Adrenal gland (tissue), 12 donors: ENCODE measurements around the gene TRIOBP. TPM values are rescaled to one million over a fixed set of nuclear protein-coding genes. Genes with fewer than 3 reads are reported as not detected.

ENCODE experiments used
- DNase-seq, 7 donors: peaks; one replicate each; pipeline ENCODE4 v3.0.0-alpha.2; 2019 to 2020
- H3K27ac ChIP-seq, 5 donors: fragments of 200-600 bp; sonication (generic) in 4 of 5; 1 replicate in 3 of 5; 2 replicates in 2 of 5; pipeline versions ENCODE4 v1.5.1 to v1.8.0; 2016 to 2020; ENCODE audit warnings: mild to moderate bottlenecking in 1 of 5
- H3K27me3 ChIP-seq: fragments of 200-600 bp; 2 replicates; pipeline ENCODE4 v1.8.0; 2021
- H3K36me3 ChIP-seq, 2 donors: fragments of 200-600 bp; replicated peaks in 1 of 2; 1 replicate in 1 of 2; 2 replicates in 1 of 2; pipeline versions ENCODE4 v1.5.1 to v1.8.0; 2018 to 2022
- H3K4me1 ChIP-seq, 2 donors: fragments of 200-600 bp; replicated peaks in 1 of 2; 1 replicate in 1 of 2; 2 replicates in 1 of 2; pipeline versions ENCODE4 v1.5.1 to v1.8.0; 2018 to 2021
- H3K4me3 ChIP-seq, 4 donors: fragments of 200-600 bp; sonication (generic) in 3 of 4; one replicate each; pipeline ENCODE4 v1.5.1; 2016 to 2018
- H3K9me3 ChIP-seq, 3 donors: fragments of 200-600 bp; sonication (generic) in 1 of 3; replicated peaks in 1 of 3; 1 replicate in 2 of 3; 2 replicates in 1 of 3; pipeline versions ENCODE4 v1.5.1 to v1.8.0; 2016 to 2021
- CTCF ChIP-seq, 6 experiments: fragments of 450-650 bp in 4 of 6; fragments of 200-600 bp in 2 of 6; sonication (generic) in 1 of 6; IDR thresholded peaks; 1 replicate in 5 of 6; 2 replicates in 1 of 6; pipeline versions ENCODE4 v1.5.1 to v1.8.0; 2016 to 2021; ENCODE audit warnings: antibody characterized with exemption in 6 of 6, mild to moderate bottlenecking in 2 of 6, moderate library complexity in 1 of 6
- POLR2A ChIP-seq, 2 donors: fragments of 450-650 bp; IDR thresholded peaks; one replicate each; pipeline ENCODE4 v1.6.1; 2017; ENCODE audit warnings: antibody characterized with exemption in 2 of 2, mild to moderate bottlenecking in 2 of 2, moderate library complexity in 1 of 2
- WGBS, 4 donors: extraction: QIAGEN DNeasy Blood & Tissue Kit in 2 of 4; methylation state at CpG; one replicate each; pipeline versions ENCODE4 v1.1.5 to v1.1.7; 2013 to 2017; 5-methylcytosine and 5-hydroxymethylcytosine counted together
- intact Hi-C, 2 donors: fragments of 100-400 bp; cut with DNase I; formaldehyde crosslinking; loops; one replicate each; pipeline versions ENCODE4 v1.14.1 to v1.15.0; 2022 to 2023
- polyA plus RNA-seq, 3 donors: library from polyadenylated mRNA; stranded (reverse); fragments of 200-250 nt in 2 of 3; fragments of 350-450 nt in 1 of 3; fragmentation: Illumina TruSeq in 1 of 3; extraction: RNeasy Lipid Tissue Mini Kit (QIAGEN cat#74804) in 1 of 3; gene quantifications; one replicate each; pipeline ENCODE4 v1.2.3, GENCODE V29; 2013 to 2014
- total RNA-seq, 9 donors: library from RNA; depleted of rRNA in 4 of 9; stranded (reverse); fragments of >200 nt in 4 of 9; fragments of 120-200 nt in 1 of 9; fragmentation: NEBNext Ultra II Directional in 1 of 9; extraction: Animal tissue kit (Norgen Biotek cat#: 25700) in 1 of 9; gene quantifications; one replicate each; pipeline versions ENCODE4 v1.1.0 to v1.2.4, GENCODE V29; 2013 to 2023
- donor health status: healthy with polysubstance abuse.
- donor health status: Bipolar disorder and iron deficiency.
- donor health status: DM: yes; HTN: yes; CAD: no.
- donor health status: DM: no; HTN: no; CAD: no.
- donor health status: DM: no; HTN: no; CAD: no.
- donor health status: DM: yes; HTN: yes; CAD: no.

Gene TRIOBP
- total and polyA plus RNA-seq, 12 donors: 24.6 to 146 (median 90.3) TPM

- Histone ChIP-seq H3K9me3 (no peaks in the 10 kb centered on the region), H3K27me3 (no peaks in the 10 kb centered on the region), H3K36me3 (no peaks in the 10 kb centered on the region), H3K27ac (peak overlapping the region in 1 of 5 donors; percentile 61), H3K4me1 (no peaks in the 10 kb centered on the region), H3K4me3 (no peak overlapping the region)
- TF ChIP-seq POLR2A (IDR thresholded peaks at IDR 0.05) (no peak), CTCF (IDR thresholded peaks at IDR 0.05) (no peak)
- DNase-seq: peak in 2 of 7 donors; percentile 45 to 47
- WGBS, 4 donors: 71 to 83% (median 82%) methylated on average over 15 to 25 of the region's 25 CpGs
- intact Hi-C loops: no loop called here
Measured at GRCh38 chr22:37708580-37709444, 12.0 kb downstream of the TRIOBP start.

GRCh38 chr22:37709445-37709765 is 12.6 kb downstream of the TRIOBP start:
- intact Hi-C loops: no loop called here
- WGBS, 4 donors: 90 to 98% (median 94%) methylated on average over 2 to 15 of the region's 15 CpGs
- no peaks in the 10 kb centered on the region for H3K4me1 ChIP-seq
- no peaks in the 10 kb centered on the region for H3K9me3 ChIP-seq
- no peak overlapping the region for H3K27ac ChIP-seq
- no peak overlapping the region for H3K4me3 ChIP-seq
- no peaks in the 10 kb centered on the region for H3K36me3 ChIP-seq
- no peaks in the 10 kb centered on the region for H3K27me3 ChIP-seq
- no peak for DNase-seq
- TF ChIP-seq POLR2A (IDR thresholded peaks at IDR 0.05): no peak

- intact Hi-C loops: no loop called here
- Histone ChIP-seq H3K4me1 (no peaks in the 10 kb centered on the region), H3K27ac (no peak overlapping the region), H3K4me3 (no peak overlapping the region), H3K36me3 (no peaks in the 10 kb centered on the region), H3K9me3 (no peaks in the 10 kb centered on the region), H3K27me3 (no peaks in the 10 kb centered on the region)
- DNase-seq: no peak
- no peak for TF ChIP-seq POLR2A (IDR thresholded peaks at IDR 0.05)
- no peak for TF ChIP-seq CTCF (IDR thresholded peaks at IDR 0.05)
- 90 to 98% (median 93%) methylated on average over 2 to 3 of the region's 3 CpGs for WGBS, 4 donors
Measured at GRCh38 chr22:37710675-37711074, 13.8 kb downstream of the TRIOBP start.

DNA sequence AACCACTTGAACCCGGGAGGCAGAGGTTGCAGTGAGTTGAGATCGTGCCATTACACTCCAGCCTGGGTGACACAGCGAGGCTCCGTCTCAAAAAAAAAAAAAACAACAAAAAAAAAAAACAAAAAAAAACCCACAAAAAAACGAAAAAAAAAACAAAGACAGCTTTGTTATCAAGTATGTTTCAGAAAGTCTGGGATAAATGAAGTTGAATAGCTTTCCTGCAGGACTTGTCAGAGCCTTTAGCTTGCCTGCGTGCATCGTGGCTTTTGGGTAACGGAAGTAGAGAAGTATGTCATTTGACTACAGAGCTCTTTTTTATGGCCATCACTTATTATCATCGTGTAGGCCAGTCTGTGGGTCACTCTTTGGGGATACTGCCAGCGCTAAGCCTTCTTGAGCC is 14.6 kb downstream of the TRIOBP start:
- H3K27me3 ChIP-seq: no peaks in the 10 kb centered on the region
- TF ChIP-seq CTCF (IDR thresholded peaks at IDR 0.05) (no peak), POLR2A (IDR thresholded peaks at IDR 0.05) (no peak)
- no peaks in the 10 kb centered on the region for H3K36me3 ChIP-seq
- H3K9me3 ChIP-seq: no peaks in the 10 kb centered on the region
- H3K4me3 ChIP-seq: no peak overlapping the region
- DNase-seq: no peak
- intact Hi-C loops: no loop called here
- H3K4me1 ChIP-seq: no peaks in the 10 kb centered on the region
- no peak overlapping the region for H3K27ac ChIP-seq
- 77 to 85% (median 83%) methylated on average over 10 of the region's 10 CpGs for WGBS, 4 donors

DNA sequence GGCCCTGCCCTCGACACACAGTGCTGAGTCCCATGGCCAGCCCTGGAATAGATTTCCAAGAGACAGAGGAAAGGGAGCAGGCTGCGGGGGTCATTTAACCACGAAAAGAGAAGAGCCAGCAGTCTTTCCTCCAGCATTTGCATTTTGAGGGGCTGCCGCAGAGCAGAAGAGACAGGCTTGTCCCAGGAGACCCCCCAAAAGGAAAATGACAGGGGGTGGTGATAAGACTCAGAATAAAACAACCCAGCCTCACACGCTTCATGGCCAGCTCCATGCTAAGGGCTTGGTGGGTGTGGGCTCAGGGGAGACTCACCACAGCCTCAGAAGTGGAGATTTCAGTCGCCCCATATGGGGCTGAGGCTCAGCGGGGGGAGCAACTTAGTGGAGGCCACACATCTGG is 16.9 kb downstream of the TRIOBP start:
- Histone ChIP-seq H3K27ac (no peak overlapping the region), H3K27me3 (no peaks in the 10 kb centered on the region)

More for the DNA sequence above, 16.9 kb downstream of the TRIOBP start:
- no peaks in the 10 kb centered on the region for H3K4me1 ChIP-seq
- no peak for TF ChIP-seq POLR2A (IDR thresholded peaks at IDR 0.05)
- no peak for TF ChIP-seq CTCF (IDR thresholded peaks at IDR 0.05)
- no peaks in the 10 kb centered on the region for H3K9me3 ChIP-seq
- intact Hi-C loops: no loop called here
- H3K4me3 ChIP-seq: no peak overlapping the region
- no peak for DNase-seq
- 91 to 96% (median 92%) methylated on average over 5 to 7 of the region's 7 CpGs for WGBS, 4 donors
- no peaks in the 10 kb centered on the region for H3K36me3 ChIP-seq
